Measurements from ENCODE around the gene KCNJ16. TPM values are rescaled to one million over a fixed set of nuclear protein-coding genes. Genes with fewer than 3 reads are reported as not detected.
A peak's percentile ranks its signal among the peaks of the same experiment; 100 is the strongest.
"Not testable (repeated sequence)": the region's sequence is repeated elsewhere in the genome, so short reads cannot be mapped to it uniquely, and the experiment has no call there.

The KCNJ16 gene
- total RNA-seq (2014; rRNA removed; shearing (Covaris generic)), result not detected in 2 replicates
- not detected in 2 replicates for polyA plus RNA-seq (2015; cell fraction: cytosol; rRNA removed)
- 0.06 TPM in 1 of 2 replicates, not detected in the other for polyA plus RNA-seq (2015; cell fraction: nucleus; rRNA removed)

- DNase-seq (ENCODE audit: low read depth), result no peak
These were observed at the start of gene KCNJ16 for GRCh38 chr17:70074956-70075355. TSS of gene KCNJ16 (plus strand) at chr17:70075225. CDS start at chr17:70132088, 56,863 bp downstream.

- DNase-seq (ENCODE audit: low read depth), result no peak
These were observed 46.6 kb upstream of the KCNJ16 start for GRCh38 chr17:70028397-70028796.

GRCh38 chr17:70028978-70029767 is 45.9 kb upstream of the KCNJ16 start:
- no peak for DNase-seq (ENCODE audit: low read depth)

GRCh38 chr17:70030371-70030770 is 44.7 kb upstream of the KCNJ16 start:
- DNase-seq (ENCODE audit: low read depth), result no peak

- DNase-seq (ENCODE audit: low read depth), result no peak
These were observed 43.7 kb upstream of the KCNJ16 start for GRCh38 chr17:70031341-70031740.

GRCh38 chr17:70033165-70033564 is 41.9 kb upstream of the KCNJ16 start:
- no peak for DNase-seq (ENCODE audit: low read depth)

GRCh38 chr17:70034158-70034557 is 40.9 kb upstream of the KCNJ16 start:
- peak; percentile 21 for DNase-seq (ENCODE audit: low read depth)

- no peak for DNase-seq (ENCODE audit: low read depth)
These were observed 37.5 kb upstream of the KCNJ16 start for GRCh38 chr17:70037498-70037897.

GRCh38 chr17:70040336-70040735 is 34.7 kb upstream of the KCNJ16 start:
- DNase-seq (ENCODE audit: low read depth), result peak; percentile 68

GRCh38 chr17:70041061-70041460 is 34.0 kb upstream of the KCNJ16 start:
- DNase-seq (ENCODE audit: low read depth), result no peak

- no peak for DNase-seq (ENCODE audit: low read depth)
These were observed 33.5 kb upstream of the KCNJ16 start for GRCh38 chr17:70041540-70041939.

GRCh38 chr17:70045780-70046179 is 29.2 kb upstream of the KCNJ16 start:
- not testable (repeated sequence) for DNase-seq (ENCODE audit: low read depth)

- DNase-seq (ENCODE audit: low read depth), result no peak
These were observed 27.2 kb upstream of the KCNJ16 start for GRCh38 chr17:70047619-70048419.

- no peak for DNase-seq (ENCODE audit: low read depth)
These were observed 25.0 kb upstream of the KCNJ16 start for GRCh38 chr17:70049801-70050591.

- no peak for DNase-seq (ENCODE audit: low read depth)
These were observed 24.1 kb upstream of the KCNJ16 start for GRCh38 chr17:70050931-70051330.

- DNase-seq (ENCODE audit: low read depth), result no peak
These were observed 21.5 kb upstream of the KCNJ16 start for GRCh38 chr17:70053241-70054234.

- no peak for DNase-seq (ENCODE audit: low read depth)
These were observed 20.0 kb upstream of the KCNJ16 start for GRCh38 chr17:70055000-70055399.

- DNase-seq (ENCODE audit: low read depth), result no peak
These were observed 16.0 kb upstream of the KCNJ16 start for GRCh38 chr17:70059071-70059470.

GRCh38 chr17:70059649-70060048 is 15.4 kb upstream of the KCNJ16 start:
- DNase-seq (ENCODE audit: low read depth), result no peak

GRCh38 chr17:70060415-70060814 is 14.6 kb upstream of the KCNJ16 start:
- DNase-seq (ENCODE audit: low read depth), result no peak

All from HT1080 (cell line).